ENCODE measurements around the gene ST3GAL3. TPM values are rescaled to one million over a fixed set of nuclear protein-coding genes. Genes with fewer than 3 reads are reported as not detected.

ST3GAL3 gene, protein sequence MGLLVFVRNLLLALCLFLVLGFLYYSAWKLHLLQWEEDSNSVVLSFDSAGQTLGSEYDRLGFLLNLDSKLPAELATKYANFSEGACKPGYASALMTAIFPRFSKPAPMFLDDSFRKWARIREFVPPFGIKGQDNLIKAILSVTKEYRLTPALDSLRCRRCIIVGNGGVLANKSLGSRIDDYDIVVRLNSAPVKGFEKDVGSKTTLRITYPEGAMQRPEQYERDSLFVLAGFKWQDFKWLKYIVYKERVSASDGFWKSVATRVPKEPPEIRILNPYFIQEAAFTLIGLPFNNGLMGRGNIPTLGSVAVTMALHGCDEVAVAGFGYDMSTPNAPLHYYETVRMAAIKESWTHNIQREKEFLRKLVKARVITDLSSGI
- total RNA-seq (2014; rRNA removed; shearing (Covaris generic)), result 4.6 and 4.8 TPM in 2 replicates

DNA sequence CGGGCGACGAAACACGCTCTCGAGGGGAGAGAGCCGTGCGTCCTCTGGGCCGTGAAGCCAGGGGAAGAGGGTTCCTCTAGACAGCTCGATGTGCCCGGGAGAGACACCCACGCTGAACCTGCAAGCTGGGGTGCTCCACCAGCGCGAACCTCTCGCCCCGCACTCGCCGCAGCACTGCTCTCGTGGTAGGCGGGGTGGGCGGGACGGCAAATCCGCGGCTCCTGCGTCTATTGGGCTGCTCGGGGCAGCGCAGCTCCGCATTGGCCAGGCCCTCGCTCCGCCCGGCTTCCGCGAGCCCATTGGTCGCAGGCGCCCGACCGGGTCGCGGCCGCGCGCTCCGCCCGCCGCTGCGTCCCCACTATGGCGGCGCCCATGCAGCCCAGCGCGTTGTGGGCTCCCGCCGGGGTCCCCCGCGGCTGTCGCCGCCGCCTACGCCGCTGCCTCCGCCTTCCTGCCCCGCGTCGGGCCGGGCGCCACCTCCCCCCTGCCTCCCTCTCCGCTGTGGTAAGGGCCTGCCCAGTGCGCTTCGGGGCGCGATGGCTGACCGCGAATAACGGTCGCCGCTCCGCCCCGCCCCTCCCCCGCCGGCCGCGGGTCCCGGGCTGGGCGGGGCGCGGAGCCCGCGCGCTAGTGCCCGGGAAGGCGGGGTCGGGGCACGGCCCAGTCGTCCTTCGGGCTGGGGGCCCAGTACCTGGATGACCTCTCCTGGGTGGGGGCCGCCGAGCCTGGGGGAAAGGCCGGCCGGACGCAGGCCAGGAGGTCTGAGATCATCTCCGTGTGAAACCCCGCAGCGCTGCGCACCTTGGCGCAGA, at the start of gene ST3GAL3:
Gene ST3GAL3 (plus strand): TSS at position 347 of the 812 bp plus-strand sequence. CDS start 28,727 bp downstream, outside the sequence.
- peak; percentile 92 for DNase-seq (ENCODE audit: low spot score)

DNA sequence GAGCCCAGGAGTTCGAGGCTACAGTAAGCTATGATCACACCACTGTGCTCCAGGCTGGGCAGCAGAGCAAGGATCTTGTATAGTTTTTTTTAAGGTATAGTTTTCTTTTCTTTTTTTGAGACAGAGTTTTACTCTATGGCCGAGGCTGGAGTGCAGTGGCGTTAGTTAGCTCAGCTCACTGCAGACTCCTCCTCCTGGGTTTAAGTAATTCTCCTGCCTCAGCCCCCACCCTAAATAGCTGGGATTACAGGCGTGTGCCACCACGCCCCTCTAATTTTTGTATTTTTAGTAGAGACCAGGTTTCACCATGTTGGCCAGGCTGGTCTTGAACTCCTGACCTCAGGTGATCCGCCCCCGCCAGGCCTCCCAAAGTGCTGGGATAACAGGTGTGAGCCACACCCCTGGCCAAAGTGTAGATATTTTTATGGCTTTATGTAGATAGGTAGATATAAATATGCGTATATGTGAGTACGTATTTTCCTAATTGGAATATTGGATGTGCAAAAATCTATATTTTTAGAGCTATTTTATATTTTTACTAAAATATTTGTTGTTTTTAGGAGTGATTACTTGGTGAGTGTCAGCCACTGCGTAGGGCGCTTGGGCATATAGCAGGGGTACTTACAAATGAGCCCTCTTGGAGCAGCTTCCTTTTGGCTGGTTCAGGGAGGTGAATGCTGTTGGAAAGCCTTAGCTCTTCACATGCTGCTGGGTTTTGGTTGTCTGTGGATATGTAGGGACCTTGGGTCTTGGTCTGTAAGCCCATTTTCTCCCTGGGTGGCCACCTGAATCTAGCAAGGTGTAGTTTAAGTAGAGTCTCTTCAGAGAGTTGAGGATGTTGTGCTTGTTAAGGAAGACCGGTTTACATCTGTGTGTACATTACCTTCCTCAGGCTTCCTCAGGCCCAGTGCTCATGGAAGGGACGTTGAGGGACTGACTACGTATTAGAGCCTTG, 47.8 kb upstream of the ST3GAL3 start:
- no peak for DNase-seq (ENCODE audit: low spot score)

DNA sequence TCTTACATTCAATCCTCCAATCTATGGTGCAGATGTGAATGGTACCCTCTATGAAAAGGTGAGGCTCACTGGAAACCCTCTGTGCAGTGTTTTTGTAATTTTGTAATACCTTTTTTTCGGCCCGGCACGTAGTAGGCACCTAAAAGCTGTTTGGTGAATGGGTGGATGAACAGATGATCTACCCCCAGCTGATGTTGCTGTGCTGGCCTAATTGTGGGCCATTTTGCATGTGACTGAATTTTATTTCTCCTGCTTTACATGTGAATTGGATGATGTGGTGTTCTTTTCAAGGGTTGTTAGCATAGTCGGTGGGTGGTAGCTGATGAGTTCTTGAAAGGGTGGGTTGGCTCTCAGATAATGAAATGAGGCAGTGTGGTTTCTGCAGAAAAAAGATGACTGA, 47.0 kb upstream of the ST3GAL3 start:
- no peak for DNase-seq (ENCODE audit: low spot score)

DNA sequence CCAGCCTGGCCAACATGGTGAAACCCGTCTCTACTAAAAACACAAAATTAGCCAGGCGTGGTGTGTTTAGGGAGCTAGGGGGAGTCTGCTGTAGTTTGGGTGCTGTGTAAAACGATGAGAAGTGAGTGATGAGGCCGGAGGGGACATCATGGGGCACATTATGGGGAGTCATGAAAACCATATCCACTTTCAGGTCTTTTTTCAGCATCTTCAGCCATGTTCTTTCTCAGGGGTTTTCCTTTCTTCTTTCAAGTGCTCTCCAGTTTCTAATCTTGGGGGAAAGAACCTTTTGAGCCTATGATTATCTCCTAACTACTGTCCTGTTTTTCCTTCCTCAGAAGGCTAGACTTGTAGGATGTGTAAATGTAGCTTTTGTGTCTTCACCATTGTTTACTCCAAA, 43.0 kb upstream of the ST3GAL3 start:
- no peak for DNase-seq (ENCODE audit: low spot score)

DNA sequence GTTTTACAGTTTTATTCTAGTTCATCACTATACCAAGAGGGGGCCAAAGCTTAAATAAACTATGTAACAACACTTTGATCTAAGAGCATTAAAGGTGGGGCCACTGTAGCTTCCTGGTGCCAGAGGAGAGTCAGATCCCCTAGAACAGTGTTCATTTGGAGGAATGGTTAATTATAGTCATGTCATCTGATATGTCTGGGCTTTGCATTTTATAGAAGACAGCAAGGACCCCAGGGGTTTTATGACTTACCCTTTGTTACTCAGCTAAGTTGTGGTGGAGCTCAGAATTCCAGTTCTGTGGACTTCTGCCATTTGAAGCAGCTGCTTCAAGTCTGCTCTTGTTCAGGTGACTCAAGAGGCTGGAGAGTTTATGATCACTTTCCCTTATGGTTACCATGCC, 40.7 kb upstream of the ST3GAL3 start:
- no peak for DNase-seq (ENCODE audit: low spot score)

DNA sequence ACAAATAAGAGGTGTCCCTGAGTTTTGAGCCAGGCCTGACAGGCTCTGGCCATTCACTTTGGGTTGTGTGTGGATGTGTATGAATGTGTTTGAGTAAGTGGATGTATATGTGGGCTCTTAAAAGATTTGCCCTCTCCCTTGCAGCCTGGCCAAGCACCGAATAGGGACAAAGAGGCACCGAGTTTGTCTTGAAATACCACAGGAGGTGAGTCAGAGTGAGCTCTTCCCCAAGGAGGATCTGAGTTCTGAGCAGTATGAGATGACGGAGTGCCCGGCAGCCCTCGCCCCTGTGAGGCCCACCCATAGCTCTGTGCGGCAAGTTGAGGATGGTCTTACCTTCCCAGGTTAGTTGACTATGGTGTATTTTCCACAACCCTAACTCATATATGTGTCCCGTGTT, 38.4 kb upstream of the ST3GAL3 start:
- no peak for DNase-seq (ENCODE audit: low spot score)

DNA sequence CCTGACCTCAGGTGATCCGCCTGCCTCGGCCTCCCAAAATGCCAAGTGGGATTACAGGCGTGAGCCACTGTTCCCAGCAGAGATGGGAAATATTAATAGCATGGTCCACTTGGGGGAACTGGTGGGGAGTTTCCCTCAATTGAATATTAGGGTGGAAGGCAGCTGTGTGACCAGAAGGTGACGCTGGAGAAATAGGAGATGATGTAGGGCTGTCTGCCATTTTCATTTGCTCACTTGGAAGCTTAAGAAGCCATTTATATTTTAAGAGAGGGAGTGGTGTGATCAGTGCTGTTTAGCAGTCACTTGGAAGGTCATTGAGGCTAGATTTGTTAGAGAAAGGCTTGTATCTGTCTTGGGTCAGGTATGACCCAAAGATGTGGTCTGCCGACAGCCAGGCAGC, 37.5 kb upstream of the ST3GAL3 start:
- DNase-seq (ENCODE audit: low spot score), result no peak

DNA sequence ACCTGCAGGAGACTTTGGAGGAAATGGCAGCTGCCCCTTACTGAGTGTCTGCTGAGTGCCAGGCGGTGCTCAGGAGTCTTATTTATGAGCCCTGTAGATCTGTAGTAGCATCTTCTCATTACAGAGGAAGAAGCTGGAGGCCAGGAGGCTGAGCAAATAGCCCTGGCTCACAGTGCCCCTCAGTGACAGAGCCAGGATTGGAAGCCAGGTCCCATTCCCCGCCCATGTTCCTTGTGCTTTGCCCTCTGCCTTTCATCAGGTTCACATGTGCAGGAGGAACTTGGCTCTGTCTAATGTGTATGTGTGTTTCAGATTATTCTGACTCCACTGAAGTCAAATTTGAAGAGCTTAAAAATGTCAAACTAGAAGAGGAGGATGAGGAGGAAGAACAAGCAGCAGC, 36.1 kb upstream of the ST3GAL3 start:
- no peak for DNase-seq (ENCODE audit: low spot score)

DNA sequence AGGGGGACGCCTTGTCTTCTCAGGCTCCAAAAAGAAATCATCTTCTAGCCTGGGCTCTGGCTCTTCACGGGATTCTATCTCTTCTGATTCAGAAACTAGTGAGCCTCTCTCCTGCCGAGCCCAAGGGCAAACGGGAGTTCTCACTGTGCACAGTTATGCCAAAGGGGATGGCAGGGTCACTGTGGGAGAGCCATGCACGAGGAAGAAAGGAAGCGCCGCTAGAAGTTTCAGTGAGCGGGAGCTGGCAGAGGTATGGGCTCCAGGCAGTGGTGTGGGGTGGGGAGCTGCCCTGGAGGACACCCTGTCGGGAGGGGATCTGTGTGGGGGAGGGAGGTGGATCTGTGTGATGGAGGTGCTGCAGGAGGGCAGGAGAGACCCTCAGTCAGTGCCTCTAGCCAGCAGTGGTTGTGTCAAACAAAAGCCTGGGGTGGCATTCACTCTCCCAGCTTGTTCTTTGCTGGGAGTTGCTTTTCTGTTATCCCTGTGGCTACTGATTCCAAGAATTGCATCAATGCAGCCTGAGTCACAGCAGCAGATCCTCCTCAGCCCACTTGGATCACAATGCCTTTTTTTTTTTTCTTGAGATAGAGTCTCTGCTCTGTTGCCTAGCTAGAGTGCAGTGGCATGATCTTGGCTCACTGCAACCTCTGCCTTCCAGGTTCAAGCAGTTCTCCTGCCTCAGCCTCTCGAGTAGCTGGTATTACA, 35.6 kb upstream of the ST3GAL3 start:
- DNase-seq (ENCODE audit: low spot score), result no peak

DNA sequence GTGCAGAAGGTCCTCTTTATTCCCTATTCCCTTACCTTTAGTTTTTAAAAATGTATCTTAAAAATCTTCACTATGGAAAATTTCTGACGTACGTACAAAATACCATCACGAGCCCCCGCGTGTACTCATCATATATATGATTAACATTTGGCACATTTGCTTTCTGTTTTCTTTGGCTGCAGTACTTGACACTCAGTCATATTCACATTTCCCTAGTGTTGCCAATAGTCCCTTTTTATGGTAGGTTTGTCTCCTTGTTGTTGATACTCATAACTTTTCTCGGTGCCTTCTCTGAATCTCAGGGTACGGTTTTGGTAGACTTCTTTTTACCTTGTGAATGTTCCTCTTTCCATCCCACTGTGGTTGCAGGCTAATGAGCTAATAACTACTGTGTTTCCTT, 34.1 kb upstream of the ST3GAL3 start:
- no peak for DNase-seq (ENCODE audit: low spot score)

DNA sequence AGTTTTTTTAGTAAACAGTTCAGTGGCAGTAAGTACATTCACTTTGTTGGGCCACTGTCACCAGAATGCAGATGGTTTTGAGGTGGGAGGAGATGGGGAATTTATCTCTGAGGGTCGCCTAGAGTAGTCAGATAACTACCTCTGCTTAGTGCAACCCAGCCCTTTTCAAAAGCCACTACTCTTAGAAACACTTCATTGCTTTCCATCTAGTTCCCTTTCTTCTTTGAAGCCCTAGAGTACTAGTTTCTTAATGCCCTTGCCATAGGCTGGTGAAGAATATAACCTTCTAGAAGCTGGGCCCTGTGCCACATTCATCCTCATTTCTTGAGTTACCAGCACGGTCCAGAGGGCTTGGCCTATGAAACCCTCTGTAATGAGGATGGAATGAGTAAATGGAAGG, 28.4 kb upstream of the ST3GAL3 start:
- DNase-seq (ENCODE audit: low spot score), result no peak

DNA sequence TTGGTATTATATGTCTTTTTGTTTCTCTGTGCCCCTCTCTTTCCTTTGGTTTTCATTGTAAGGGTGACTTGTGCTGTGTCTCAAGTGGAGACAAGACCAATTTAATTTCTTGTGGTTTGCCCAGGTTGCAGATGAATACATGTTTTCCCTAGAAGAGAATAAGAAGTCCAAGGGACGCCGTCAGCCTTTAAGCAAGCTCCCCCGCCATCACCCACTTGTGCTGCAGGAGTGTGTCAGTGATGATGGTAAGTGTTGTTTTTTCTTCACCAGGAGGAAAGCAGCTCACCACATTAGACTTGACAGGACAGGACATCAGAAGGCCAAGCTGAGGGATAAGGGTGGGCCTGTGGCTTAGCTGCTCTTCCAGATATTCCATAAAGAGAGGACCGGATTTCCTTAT, 23.8 kb upstream of the ST3GAL3 start:
- DNase-seq (ENCODE audit: low spot score), result no peak

DNA sequence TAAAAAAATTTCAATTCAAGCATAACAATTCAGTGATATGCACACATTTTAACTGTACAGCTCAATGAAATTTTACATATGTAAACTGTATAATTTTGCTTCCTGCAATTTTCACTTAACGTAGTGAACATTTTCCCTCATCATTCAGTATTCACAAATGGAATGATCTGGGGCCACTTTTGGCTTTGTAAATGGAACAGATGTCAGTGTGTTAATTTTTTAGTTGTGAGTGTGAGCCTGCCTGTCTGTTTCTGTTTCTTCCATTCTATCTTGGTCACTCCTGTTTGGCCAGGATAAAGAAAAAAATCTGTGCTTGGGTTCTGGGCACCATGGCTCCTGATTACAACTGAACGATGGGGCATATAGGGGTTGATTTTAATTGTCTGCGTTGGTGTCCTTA, 20.5 kb upstream of the ST3GAL3 start:
- no peak for DNase-seq (ENCODE audit: low spot score)

DNA sequence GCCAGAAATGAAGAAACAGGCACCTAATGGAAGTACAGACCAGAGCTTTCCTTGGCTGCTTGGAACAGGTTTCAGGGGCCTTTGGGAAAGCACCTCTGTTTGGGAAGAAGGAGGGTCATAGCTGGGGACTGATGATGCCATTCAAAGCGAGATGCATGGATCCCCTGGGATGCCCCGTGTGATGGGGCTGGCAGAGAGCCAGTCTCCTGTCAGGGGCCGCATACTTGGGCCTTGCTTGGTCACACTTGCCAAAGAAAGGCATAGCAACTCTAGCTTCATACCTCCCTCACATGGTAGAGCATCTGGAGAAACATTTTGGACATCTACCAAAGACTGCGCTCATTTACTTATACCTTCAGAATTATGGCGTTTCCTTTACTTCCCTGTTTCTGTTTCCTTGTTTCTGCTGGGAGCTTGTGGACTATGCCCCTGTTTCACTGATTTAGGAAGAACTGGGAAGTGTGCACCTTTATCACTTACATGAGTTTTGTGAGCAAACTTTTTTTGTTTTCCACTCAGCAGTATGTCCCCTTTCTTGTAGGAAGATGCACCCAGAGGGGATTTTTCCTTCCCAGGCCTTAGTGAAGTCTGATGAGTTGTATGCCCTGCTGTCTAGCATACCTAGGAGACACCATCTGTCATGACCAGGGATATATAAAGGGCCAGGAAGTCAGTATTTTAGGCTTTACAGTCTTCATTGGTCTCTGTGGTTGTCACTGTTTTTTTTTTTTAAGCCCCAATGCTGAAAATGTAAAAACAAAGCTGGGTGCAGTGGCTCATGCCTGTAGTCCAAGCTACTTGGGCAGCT, 19.8 kb upstream of the ST3GAL3 start:
- no peak for DNase-seq (ENCODE audit: low spot score)

DNA sequence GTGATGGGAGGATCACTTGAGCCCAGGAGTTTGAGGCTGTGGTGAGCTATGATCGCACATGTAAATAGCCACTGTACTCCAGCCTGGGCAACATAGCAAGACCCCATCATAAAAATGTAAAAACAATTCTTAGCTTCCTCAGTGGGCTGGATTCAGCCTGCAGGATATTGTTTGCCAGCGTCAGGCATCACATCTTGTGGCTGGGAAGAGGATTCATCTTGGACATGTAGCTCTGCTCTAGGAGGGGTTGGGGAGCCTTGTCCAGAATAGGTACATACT, 19.3 kb upstream of the ST3GAL3 start:
- DNase-seq (ENCODE audit: low spot score), result no peak

DNA sequence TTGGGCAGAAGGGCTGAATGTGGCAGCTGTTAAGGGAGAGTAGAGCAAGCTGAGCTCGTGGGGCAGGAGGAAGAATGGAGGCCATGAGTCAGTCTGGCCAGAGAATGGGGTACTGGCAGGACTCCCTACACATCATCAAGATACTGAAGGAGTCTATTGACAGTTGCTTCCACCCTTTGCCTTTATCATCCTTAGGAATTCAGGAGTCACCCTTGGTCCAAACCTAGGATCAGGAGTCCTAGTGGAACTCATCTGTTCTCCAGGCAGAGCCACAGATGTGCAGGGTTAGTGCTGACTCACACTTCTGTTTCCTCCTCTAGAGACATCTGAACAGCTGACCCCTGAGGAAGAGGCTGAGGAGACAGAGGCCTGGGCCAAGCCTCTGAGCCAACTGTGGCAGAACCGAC, 18.7 kb upstream of the ST3GAL3 start:
- no peak for DNase-seq (ENCODE audit: low spot score)

DNA sequence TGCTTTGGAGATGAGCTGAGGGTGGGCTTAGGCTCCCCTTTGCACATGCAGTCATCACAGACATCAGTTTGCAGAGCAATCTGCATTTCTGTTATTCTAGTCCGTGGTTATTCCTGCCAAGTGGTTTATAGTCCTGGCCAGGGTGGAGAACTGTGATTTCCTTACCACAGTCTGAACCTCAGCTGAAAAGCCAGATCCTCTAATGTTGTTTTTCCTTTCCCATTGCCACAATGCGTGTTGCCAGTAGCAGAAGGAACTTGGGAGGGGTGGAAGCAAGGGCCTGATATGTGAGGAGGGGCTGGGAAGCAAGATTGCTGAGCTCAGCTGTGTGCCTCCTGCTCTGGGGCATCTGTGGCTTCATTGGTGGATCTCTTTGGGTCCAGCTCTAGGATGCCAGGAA, 18.0 kb upstream of the ST3GAL3 start:
- no peak for DNase-seq (ENCODE audit: low spot score)

DNA sequence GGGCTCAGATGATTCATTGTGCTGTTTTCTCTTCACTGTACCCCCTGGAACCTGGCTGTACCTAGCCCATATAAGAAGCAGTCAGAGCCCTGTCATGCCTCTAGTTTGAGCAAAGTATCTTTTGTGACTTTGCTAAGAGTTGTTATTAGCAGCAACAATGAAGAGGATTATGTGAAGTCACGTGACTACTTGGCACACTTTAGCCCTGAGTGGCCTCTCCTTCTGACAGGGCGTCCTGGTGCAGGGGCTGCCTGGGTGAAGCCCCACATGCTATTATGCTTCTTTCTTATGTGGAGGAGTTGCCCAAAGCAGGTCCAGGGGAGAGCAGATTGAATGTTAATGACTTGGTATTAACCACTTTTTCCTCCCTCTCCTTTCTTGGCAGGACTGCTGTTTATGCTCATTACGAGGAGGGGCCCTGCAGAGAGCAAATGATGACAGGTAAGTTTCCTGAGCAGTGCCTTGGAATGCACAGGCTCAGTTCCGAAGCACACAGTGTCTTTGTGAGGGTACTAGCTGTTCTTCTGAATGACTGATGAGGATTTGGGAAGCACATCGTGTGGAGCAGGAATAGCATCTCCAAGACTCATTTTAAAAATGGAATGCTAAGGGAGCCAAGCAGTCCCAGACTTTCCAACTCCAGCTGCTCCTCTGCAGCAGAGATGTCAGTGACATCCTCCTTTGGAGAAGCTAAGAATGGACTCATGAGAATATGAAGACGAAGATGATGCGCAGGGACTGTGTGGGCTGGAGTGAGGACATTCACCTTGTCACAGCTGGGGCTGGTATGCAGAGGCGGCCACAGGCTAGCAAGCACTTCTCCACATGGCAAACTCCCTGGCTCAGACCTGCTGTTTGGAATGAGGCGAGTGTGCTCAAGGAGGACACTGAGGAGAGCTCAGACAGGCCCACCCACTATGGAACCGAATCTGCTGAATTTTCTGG, 15.2 kb upstream of the ST3GAL3 start:
- DNase-seq (ENCODE audit: low spot score), result no peak

DNA sequence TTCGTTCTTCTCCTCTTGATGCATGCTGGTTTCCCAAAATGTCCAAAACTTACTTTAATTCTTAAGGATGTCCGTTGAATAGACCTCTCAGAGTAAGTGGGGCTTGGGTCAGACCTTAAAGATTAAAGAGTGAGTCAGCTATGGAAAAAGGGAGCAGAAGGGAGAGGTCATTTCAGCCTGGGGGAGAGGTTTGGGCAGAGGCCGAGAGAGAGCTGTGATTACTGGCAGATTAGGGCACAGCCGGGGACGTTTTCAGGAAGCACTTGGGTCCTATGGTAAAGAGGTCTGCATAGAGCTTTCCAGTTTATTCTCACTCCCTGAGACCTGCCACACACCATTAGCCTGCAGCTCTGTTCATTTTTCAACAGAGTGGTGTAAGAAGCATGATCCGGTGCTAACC, 14.0 kb upstream of the ST3GAL3 start:
- DNase-seq (ENCODE audit: low spot score), result no peak
